HG03039 (cell line): ENCODE measurements around the gene METTL22.

ENCODE experiments used
- ATAC-seq: cut with Tn5 transposase; IDR thresholded peaks from one replicate; pipeline ENCODE4 v1.9.1; 2021; ENCODE audit warnings: mild to moderate bottlenecking, moderate library complexity; ENCODE audit not compliant: unreplicated experiment

METTL22 gene

GRCh38 chr16:8591451-8591850, 30.0 kb upstream of the METTL22 start:
- no peak for ATAC-seq

- no peak for ATAC-seq
Observed at GRCh38 chr16:8594149-8594666, 27.3 kb upstream of the METTL22 start.

GRCh38 chr16:8595783-8596182, 25.7 kb upstream of the METTL22 start:
- no peak for ATAC-seq

- no peak for ATAC-seq
Observed at GRCh38 chr16:8596581-8596980, 24.9 kb upstream of the METTL22 start.

- no peak for ATAC-seq
Observed at GRCh38 chr16:8600144-8600775, 21.2 kb upstream of the METTL22 start.

GRCh38 chr16:8605554-8605953, 15.9 kb upstream of the METTL22 start:
- ATAC-seq, result no peak

- no peak for ATAC-seq
Observed at GRCh38 chr16:8607214-8607613, 14.3 kb upstream of the METTL22 start.

GRCh38 chr16:8611122-8611521, 10.4 kb upstream of the METTL22 start:
- no peak for ATAC-seq

GRCh38 chr16:8611886-8612600, 9.5 kb upstream of the METTL22 start:
- ATAC-seq, result no peak

- ATAC-seq, result no peak
Observed at GRCh38 chr16:8614435-8615029, 7.0 kb upstream of the METTL22 start.

- ATAC-seq, result no peak
Observed at GRCh38 chr16:8619671-8620370, 1.7 kb upstream of the METTL22 start.

- ATAC-seq, result no peak
Observed at GRCh38 chr16:8620535-8620934, 963 bp upstream of the METTL22 start.

GRCh38 chr16:8621222-8621571, 301 bp upstream of the METTL22 start:
- ATAC-seq, result no peak

- ATAC-seq, result no peak
Observed at GRCh38 chr16:8622315-8622656, 788 bp downstream of the METTL22 start.

- ATAC-seq, result no peak
Observed at GRCh38 chr16:8623634-8624033, 2.1 kb downstream of the METTL22 start.

GRCh38 chr16:8625491-8626087, 4.1 kb downstream of the METTL22 start:
- no peak for ATAC-seq

- no peak for ATAC-seq
Observed at GRCh38 chr16:8626946-8627345, 5.4 kb downstream of the METTL22 start.

GRCh38 chr16:8627456-8627855, 6.0 kb downstream of the METTL22 start:
- ATAC-seq, result no peak

GRCh38 chr16:8628981-8629725, 7.7 kb downstream of the METTL22 start:
- no peak for ATAC-seq

- ATAC-seq, result no peak
Observed at GRCh38 chr16:8630255-8630953, 8.9 kb downstream of the METTL22 start.
